GM12878 (cell line): Measurements from ENCODE around the gene TMEM179B. TPM values are rescaled to one million over a fixed set of nuclear protein-coding genes. Genes with fewer than 3 reads are reported as not detected.
A peak's percentile ranks its signal among the peaks of the same experiment; 100 is the strongest.

Experiments
- CREM ChIP-seq: IDR thresholded peaks from 2 replicates; pipeline ENCODE4 v1.6.1; 2014; ENCODE audit warnings: antibody characterized with exemption, low read depth
- CUX1 ChIP-seq: IDR thresholded peaks from 2 replicates; pipeline ENCODE4 v1.6.1; 2012; ENCODE audit warnings: improper control_type of control experiment, low read depth, low read length; ENCODE audit not compliant: insufficient replicate concordance
- HSF1 ChIP-seq: fragments of 150-350 bp; IDR thresholded peaks from 2 replicates; pipeline ENCODE4 v1.6.1; 2014; ENCODE audit warnings: mild to moderate bottlenecking, low read depth, low read length
- KAT2A ChIP-seq: conservative IDR thresholded peaks from 2 replicates; pipeline ENCODE4 v1.6.1; 2011; ENCODE audit warnings: low read depth, low read length; ENCODE audit not compliant: control insufficient read depth
- NFYA ChIP-seq: IDR thresholded peaks from 2 replicates; pipeline ENCODE4 v1.6.1; 2011; ENCODE audit warnings: low read depth, mild to moderate bottlenecking, low read length, improper control_type of control experiment, borderline replicate concordance
- NRF1 ChIP-seq: conservative IDR thresholded peaks from 2 replicates; pipeline ENCODE4 v1.6.1; 2011; ENCODE audit warnings: mild to moderate bottlenecking, low read depth, low read length, improper control_type of control experiment
- RCOR1 ChIP-seq: conservative IDR thresholded peaks from 2 replicates; pipeline ENCODE4 v1.6.1; 2012; ENCODE audit warnings: low read depth, low read length, improper control_type of control experiment
- RELB ChIP-seq: fragments of 450-650 bp; IDR thresholded peaks from 2 replicates; pipeline ENCODE4 v1.6.1; 2017; ENCODE audit warnings: low read depth, mild to moderate bottlenecking, moderate library complexity
- RUNX3 ChIP-seq: IDR thresholded peaks from 2 replicates; pipeline ENCODE4 v1.6.1; 2012; ENCODE audit warnings: low read length, inconsistent platforms
- SPI1 ChIP-seq: IDR thresholded peaks from 2 replicates; pipeline ENCODE4 v1.6.1; 2011; ENCODE audit warnings: low read depth, mild to moderate bottlenecking, low read length, moderate library complexity, borderline replicate concordance; ENCODE audit not compliant: insufficient read depth
- polyA plus RNA-seq, 11 experiments: library from polyadenylated mRNA; depleted of rRNA in 4 of 11; unstranded in 6 of 11; stranded (reverse) in 5 of 11; fragments of >200 nt; fragmentation: Nextera tagmentation in 4 of 11; fragmentation: Illumina TruSeq in 1 of 11; extraction: Ambion mirVana in 4 of 11; extraction: Trizol in 1 of 11; gene quantifications; 1 replicate in 1 of 11; 2 replicates in 10 of 11; pipeline versions ENCODE4 v1.2.1 to v1.2.3, GENCODE V29; 2011 to 2016; ENCODE audit warnings: inconsistent platforms in 2 of 11, missing spikeins in 2 of 11, low read depth in 1 of 11
- total RNA-seq, 4 experiments: library from RNA; depleted of rRNA in 3 of 4; stranded (reverse); fragments of >200 nt in 3 of 4; fragmentation: Illumina TruSeq in 1 of 4; extraction: Trizol in 1 of 4; gene quantifications; 2 replicates each; pipeline versions ENCODE4 v1.2.1 to v1.2.3, GENCODE V29; 2013 to 2021
- TF ChIP-seq, protein P1 (sequence below): fragments of 450-650 bp; formaldehyde crosslinking; IDR thresholded peaks from 2 replicates; pipeline ENCODE4 v1.4.0; 2020; ENCODE audit warnings: mild to moderate bottlenecking, moderate library complexity

Gene TMEM179B
- total and polyA plus RNA-seq, 10 of the 15 experiments (the other 5 are each of a cell fraction or from before 2014, with no cell fraction given): 21.7 to 82.4 (median 42.0) TPM

DNA sequence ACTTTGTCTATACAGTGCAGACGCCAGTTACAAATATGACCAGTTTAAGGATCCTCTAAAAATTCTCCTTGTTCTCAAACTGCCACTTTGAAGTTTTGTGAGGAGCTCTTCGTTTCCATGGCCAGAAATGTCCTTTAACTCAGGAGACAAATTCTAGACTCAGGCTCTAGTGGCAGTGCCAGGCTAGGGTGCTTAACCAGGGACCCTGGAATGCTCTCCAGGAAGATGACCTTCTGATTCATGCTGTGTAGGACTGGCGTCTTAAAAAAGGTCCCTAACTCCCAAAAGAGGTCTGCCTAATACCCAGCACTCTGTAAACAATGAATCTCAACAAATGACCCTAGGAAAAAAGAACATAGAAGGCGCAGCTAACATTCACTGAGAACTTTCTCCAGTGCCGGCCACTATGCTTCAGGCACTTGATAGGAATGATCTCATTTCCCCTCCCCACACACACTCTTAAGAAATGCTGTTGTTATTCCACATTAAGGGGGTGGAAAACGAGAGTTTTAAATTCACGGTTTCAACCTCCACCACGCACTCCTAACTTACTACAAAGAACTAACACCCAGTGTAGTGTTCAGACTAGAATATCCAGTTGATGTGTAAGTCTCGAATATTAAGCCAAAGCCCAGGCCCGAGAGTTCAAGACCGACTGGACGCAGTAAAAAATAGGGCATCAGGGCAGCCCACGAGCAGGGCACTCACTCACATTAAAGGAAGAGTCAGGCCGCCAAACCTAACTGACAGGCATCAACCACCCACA lies 17.3 kb downstream of the TMEM179B start (continued):
- TF ChIP-seq, protein P1, sequence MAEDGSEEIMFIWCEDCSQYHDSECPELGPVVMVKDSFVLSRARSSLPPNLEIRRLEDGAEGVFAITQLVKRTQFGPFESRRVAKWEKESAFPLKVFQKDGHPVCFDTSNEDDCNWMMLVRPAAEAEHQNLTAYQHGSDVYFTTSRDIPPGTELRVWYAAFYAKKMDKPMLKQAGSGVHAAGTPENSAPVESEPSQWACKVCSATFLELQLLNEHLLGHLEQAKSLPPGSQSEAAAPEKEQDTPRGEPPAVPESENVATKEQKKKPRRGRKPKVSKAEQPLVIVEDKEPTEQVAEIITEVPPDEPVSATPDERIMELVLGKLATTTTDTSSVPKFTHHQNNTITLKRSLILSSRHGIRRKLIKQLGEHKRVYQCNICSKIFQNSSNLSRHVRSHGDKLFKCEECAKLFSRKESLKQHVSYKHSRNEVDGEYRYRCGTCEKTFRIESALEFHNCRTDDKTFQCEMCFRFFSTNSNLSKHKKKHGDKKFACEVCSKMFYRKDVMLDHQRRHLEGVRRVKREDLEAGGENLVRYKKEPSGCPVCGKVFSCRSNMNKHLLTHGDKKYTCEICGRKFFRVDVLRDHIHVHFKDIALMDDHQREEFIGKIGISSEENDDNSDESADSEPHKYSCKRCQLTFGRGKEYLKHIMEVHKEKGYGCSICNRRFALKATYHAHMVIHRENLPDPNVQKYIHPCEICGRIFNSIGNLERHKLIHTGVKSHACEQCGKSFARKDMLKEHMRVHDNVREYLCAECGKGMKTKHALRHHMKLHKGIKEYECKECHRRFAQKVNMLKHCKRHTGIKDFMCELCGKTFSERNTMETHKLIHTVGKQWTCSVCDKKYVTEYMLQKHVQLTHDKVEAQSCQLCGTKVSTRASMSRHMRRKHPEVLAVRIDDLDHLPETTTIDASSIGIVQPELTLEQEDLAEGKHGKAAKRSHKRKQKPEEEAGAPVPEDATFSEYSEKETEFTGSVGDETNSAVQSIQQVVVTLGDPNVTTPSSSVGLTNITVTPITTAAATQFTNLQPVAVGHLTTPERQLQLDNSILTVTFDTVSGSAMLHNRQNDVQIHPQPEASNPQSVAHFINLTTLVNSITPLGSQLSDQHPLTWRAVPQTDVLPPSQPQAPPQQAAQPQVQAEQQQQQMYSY (CRISPR knock-in tag): no peak
- TF ChIP-seq RELB (no peak), KAT2A (no peak), HSF1 (no peak), NRF1 (no peak), RUNX3 (peak; percentile 73), RCOR1 (no peak), NFYA (no peak), CREM (peak; percentile 13; the same call in 1 of the 2 replicates), CUX1 (no peak), SPI1 (no peak)
